GM21367 (cell line): ENCODE results near the gene HARBI1.

ENCODE experiments used
- ATAC-seq: cut with Tn5 transposase; IDR thresholded peaks from one replicate; pipeline ENCODE4 v1.9.1; 2021; ENCODE audit not compliant: unreplicated experiment

HARBI1 gene, protein sequence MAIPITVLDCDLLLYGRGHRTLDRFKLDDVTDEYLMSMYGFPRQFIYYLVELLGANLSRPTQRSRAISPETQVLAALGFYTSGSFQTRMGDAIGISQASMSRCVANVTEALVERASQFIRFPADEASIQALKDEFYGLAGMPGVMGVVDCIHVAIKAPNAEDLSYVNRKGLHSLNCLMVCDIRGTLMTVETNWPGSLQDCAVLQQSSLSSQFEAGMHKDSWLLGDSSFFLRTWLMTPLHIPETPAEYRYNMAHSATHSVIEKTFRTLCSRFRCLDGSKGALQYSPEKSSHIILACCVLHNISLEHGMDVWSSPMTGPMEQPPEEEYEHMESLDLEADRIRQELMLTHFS

GRCh38 chr11:46617134-46617971 lies at the start of gene HARBI1, which contains the start of gene ATG13:
HARBI1 (minus strand) TSS chr11:46617227; CDS start chr11:46616237, 990 bp downstream.
ATG13 (plus strand) TSS chr11:46617553; CDS start chr11:46644292, 26,739 bp downstream.
- peak; percentile 83 for ATAC-seq

GRCh38 chr11:46666516-46666915 lies 49.5 kb upstream of the HARBI1 start:
- no peak for ATAC-seq

- ATAC-seq, result no peak
Measured at GRCh38 chr11:46665356-46665755, 48.3 kb upstream of the HARBI1 start.

GRCh38 chr11:46664612-46665011 lies 47.6 kb upstream of the HARBI1 start:
- ATAC-seq, result no peak

DNA sequence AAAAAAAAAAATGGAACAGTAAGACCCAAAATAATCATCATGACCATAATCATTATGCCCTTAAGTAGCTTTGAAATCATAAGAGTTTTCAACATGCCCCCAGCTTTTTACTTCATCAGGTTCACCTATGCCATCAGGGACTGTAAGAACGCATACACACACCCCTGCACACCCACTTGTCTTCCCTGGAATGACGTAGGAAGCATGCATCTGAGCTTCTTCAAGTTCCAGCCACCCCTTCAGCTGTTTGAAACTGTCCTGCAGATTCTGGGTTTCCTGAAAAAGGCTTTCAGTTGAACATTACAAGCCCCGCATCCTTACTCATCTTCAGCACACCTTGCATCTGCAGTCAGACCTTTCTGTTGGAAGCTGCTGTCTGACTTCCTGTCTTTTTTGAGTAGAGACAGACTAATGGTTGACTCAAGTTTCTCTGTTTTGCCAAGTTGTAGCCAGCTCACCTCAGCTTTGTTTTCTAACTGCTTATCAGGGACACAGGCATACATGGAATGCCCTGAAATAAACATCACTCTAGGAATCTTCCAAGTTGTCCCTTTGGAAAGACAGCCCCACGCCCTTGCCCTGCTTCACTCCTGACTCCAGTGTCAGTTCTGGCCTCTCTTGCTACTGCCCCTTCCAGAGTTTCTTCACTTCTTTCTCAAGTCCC lies 46.4 kb upstream of the HARBI1 start:
- ATAC-seq, result no peak

- no peak for ATAC-seq
Measured at GRCh38 chr11:46662366-46662765, 45.3 kb upstream of the HARBI1 start.

DNA sequence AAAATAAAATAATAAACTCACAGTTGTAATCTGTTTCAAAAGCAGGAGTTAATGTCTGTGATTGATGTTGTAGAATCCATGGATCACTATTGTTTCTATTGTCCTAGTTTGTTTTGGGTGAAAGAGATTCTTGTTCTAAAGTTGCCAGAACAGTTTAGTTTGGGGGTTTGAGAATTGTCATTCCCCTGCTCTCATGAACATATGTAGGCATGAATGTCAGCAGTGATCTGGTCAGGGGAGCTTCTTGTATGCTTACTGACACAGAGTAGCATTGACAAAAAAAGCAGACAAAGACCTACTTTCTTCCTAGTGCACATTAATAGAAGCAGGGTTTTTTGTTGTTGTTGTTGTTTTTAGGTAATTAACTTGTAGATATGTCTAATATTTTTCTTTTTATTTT lies 44.8 kb upstream of the HARBI1 start:
- ATAC-seq, result no peak

DNA sequence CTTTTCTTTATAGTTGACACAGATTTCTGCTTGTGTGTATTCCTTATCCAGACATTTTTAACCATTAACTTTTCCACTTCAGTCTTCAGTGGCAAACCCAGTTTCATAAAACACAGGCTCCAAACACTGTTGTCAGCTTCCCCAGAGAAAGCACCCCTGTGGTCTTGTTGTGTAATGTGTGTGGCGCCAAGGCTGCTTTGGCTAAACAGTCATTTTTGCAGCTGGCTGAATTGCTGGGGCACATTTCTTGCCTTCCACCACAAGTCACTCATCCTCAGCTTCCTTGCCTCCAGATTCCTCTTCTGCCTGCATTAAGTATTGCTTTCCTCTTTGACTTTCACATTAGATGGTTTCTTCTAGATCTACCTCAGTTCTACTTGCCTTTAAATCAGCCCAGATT lies 42.9 kb upstream of the HARBI1 start:
- no peak for ATAC-seq

DNA sequence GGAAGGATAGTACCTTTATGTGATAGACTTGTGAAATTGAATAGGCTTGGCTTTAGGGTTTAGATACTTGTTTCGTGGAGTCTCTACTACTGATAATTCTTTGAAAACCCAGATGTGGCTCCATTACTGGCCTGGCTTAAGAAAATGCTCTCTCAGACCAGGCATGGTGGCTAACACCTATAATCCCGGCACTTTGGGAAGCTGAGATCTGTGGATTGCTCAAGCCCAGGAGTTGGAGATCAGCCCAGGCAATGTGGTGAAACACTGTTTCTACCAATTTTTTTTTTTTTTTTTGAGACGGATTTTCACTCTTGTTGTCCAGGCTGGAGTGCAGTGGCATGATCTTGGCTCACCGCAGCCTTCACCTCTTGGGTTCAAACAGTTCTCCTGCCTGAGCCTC lies 41.2 kb upstream of the HARBI1 start:
- no peak for ATAC-seq

DNA sequence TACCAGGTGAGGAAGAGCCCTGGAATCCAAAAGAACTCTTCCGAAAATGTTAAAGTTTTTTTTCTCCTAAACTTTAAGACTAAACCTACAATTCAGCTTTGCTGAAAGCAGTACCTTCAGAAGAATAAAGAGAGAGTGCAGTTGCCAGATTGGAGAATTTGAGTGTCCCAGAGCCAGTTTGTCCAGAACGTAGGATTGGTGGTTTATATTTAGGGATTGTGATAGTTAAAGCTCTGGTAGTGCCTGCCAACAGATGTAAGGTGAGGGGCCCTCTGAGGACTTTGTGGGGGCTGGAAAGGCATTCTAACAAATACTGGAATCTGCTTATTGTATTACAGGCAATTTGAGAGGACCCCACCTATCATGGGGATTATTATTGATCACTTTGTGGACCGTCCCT lies 40.2 kb upstream of the HARBI1 start:
- no peak for ATAC-seq

DNA sequence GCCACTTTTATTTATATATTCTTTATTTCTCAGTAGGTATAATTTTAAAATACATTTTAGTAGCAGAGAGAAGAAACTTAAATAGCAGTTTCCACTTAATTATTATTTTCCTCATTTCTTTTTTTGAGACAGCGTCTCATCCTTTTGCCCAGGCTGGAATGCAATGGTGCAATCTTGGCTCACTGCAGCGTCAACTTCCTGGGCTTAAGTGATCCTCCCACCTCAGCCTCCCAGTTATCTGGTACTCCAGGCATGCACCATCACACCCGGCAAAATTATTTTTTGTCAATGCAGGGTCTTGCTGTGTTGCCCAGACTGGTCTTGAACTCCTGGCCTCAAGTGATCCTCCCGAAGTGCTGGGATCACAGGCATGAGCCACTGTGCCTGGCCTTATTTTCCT lies 38.6 kb upstream of the HARBI1 start:
- ATAC-seq, result no peak

GRCh38 chr11:46649180-46649738 lies 32.2 kb upstream of the HARBI1 start:
- ATAC-seq, result no peak

GRCh38 chr11:46643986-46644385 lies 27.0 kb upstream of the HARBI1 start:
- no peak for ATAC-seq

DNA sequence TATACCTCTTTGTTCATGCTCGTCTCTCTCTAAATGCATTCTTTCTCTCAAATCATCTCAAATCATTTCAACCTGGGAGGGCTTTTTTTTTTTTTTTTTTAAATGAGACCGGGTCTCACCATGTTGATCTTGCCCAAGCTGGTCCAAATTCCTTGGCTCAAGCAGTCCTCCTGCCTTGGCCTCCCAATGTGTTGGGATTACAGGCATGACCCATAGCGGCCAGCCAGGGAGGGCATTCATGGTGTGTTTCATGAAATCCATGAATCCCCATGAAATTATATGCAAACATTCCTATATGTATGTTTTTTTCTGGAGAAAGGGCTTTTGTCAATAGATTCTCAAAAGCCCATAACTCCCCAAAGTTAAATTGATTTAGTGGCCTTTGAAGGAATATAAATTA lies 26.5 kb upstream of the HARBI1 start:
- ATAC-seq, result no peak

- ATAC-seq, result no peak
Measured at GRCh38 chr11:46642627-46643335, 25.8 kb upstream of the HARBI1 start.

DNA sequence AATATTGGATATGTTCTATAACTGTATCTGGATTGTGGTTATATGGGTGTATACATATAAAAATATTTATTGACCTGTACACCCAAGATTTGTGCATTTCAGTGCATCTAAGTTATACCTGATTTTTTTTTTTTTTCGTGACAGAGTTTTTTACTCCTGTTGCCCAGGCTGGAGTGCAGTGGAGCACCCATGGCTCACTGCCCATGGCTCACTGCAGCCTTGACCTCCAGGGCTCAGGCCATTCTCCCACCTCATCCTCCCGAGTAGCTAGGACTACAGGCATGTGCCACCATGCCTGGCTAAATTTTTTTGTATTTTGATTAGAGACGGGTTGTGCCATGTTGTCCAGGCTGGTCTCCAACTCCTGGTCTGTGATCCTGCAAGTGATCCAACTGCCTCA lies 24.6 kb upstream of the HARBI1 start:
- ATAC-seq, result no peak

DNA sequence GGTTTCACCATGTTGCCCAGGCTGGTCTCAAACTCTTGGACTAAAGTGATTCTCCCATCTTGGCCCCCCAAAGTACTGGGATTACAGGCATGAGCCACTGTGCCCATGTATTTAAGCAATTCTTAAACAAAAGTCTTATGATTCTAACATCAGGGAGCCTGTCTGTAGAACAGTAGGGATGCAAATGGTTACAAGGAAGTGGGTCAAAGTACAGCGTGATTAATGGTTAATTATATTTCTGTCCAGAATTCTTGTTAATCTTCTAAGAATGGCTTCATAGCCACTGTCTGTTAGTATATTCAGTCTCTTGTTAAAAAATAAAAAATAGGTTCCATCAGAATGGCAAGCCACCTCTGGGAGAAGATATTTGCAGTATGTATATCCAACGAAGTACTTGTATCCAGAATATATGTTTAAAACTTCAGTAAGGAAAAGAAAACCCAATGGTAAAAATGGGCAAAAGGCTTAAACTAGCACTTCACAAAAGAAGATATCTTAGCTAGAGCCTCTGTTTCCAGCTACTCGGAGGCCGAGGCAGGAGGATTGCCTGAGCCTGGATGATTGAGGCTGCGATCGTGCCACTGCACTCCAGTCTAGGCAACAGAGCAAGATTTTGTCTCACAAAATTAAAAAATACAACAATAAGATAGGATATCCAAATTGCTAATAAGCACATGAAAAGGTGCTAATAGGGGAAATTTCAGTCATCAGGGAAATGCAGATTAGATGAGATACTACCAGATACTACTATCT lies 23.2 kb upstream of the HARBI1 start:
- ATAC-seq, result no peak

DNA sequence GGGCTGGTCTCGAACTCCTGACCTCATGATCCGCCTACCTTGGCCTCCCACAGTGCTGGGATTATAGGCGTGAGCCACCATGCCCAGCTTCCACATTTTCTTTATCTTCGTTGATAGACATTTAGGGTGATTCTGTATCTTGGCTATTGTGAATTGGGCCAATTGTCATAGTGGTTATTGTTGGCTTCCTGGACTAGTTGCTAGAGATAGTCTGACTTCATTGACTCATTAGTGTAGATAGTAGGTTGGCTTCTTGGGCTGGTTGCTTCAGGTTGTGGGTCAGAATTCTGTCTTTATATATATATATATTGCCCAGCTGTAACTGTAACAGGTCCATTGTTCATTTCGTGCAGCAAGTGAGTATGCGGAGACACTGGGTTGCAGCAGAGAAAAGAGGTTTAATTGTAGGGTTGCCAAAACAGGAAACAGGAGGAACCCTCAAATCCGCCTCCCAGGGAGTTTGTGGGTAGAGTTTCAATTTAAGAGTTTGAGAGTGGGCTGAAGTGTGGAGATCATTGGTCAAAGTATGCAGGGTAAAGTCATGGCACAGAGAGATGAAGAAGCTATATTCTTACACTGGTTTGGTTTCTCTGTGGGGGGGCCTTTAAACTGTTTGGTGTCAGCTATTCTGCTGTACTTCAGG lies 22.3 kb upstream of the HARBI1 start:
- ATAC-seq, result no peak

- ATAC-seq, result no peak
Measured at GRCh38 chr11:46637546-46637945, 20.5 kb upstream of the HARBI1 start.
